GM19438 (cell line): ENCODE measurements around the gene SLC23A1.
"Not testable (repeated sequence)": the region's sequence is repeated elsewhere in the genome, so short reads cannot be mapped to it uniquely, and the experiment has no call there.

Experiments used
- ATAC-seq: cut with Tn5 transposase; IDR thresholded peaks from one replicate; pipeline ENCODE4 v1.9.1; 2021; ENCODE audit warnings: low read depth; ENCODE audit not compliant: unreplicated experiment

Gene SLC23A1

GRCh38 chr5:139383275-139383992, at the start of gene SLC23A1:
SLC23A1 (minus strand) TSS chr5:139383297; CDS start chr5:139383253, 44 bp downstream.
- ATAC-seq: no peak

GRCh38 chr5:139431706-139432105, 48.6 kb upstream of the SLC23A1 start:
- ATAC-seq: no peak

- no peak for ATAC-seq
Observed at GRCh38 chr5:139430015-139430414, 46.9 kb upstream of the SLC23A1 start.

GRCh38 chr5:139426203-139426885, 43.2 kb upstream of the SLC23A1 start:
- no peak for ATAC-seq

- ATAC-seq: no peak
Observed at GRCh38 chr5:139425497-139425896, 42.4 kb upstream of the SLC23A1 start.

- ATAC-seq: no peak
Observed at GRCh38 chr5:139422307-139422893, 39.3 kb upstream of the SLC23A1 start.

- no peak for ATAC-seq
Observed at GRCh38 chr5:139419226-139420192, 36.4 kb upstream of the SLC23A1 start.

- no peak for ATAC-seq
Observed at GRCh38 chr5:139418793-139419192, 35.7 kb upstream of the SLC23A1 start.

GRCh38 chr5:139417214-139417613, 34.1 kb upstream of the SLC23A1 start:
- no peak for ATAC-seq

GRCh38 chr5:139416651-139417050, 33.6 kb upstream of the SLC23A1 start:
- ATAC-seq: no peak

- no peak for ATAC-seq
Observed at GRCh38 chr5:139415869-139416268, 32.8 kb upstream of the SLC23A1 start.

- no peak for ATAC-seq
Observed at GRCh38 chr5:139415221-139415861, 32.2 kb upstream of the SLC23A1 start.

- no peak for ATAC-seq
Observed at GRCh38 chr5:139414581-139415130, 31.6 kb upstream of the SLC23A1 start.

GRCh38 chr5:139413963-139414362, 30.9 kb upstream of the SLC23A1 start:
- ATAC-seq: no peak

GRCh38 chr5:139413153-139413552, 30.1 kb upstream of the SLC23A1 start:
- no peak for ATAC-seq

GRCh38 chr5:139410993-139411828, 28.1 kb upstream of the SLC23A1 start:
- ATAC-seq: no peak

- no peak for ATAC-seq
Observed at GRCh38 chr5:139410121-139410992, 27.3 kb upstream of the SLC23A1 start.

- not testable (repeated sequence) for ATAC-seq
Observed at GRCh38 chr5:139409116-139409515, 26.0 kb upstream of the SLC23A1 start.
